K562 (cell line): ENCODE data around the gene TMEM167B. TPM values are rescaled to one million over a fixed set of nuclear protein-coding genes. Genes with fewer than 3 reads are reported as not detected.

ENCODE experiments used
- ATAC-seq: fragments of 200-7000 bp; cut with Tn5 transposase; 3 replicates; pipeline ENCODE4 v1.9.1; 2020; ENCODE audit warnings: moderate library complexity
- BruUV-seq: library from RNA; stranded (reverse); fragments of 400-500 nt; replicated peaks from 2 replicates; lab custom pipeline; 2021; lab: Mats Ljungman, UMichigan
- CTCF ChIA-PET: fragments of 300-600 bp; formaldehyde crosslinking; extraction: SDS; loops from one replicate; lab custom pipeline; 2021; ENCODE audit warnings: low intra/inter-chr PET ratio; lab: Yijun Ruan, JAX
- POLR2A ChIA-PET: fragments of 300-600, 350-650 bp; sonication (Branson Sonifier 250); formaldehyde crosslinking; extraction: SDS; loops from one replicate; lab custom pipeline; 2021; ENCODE audit warnings: antibody characterized with exemption, inconsistent platforms; lab: Yijun Ruan, JAX
- DNase-seq, 4 experiments: peaks; one replicate each; pipeline versions ENCODE4 v3.0.0 to v3.0.0-alpha.2; 2011 to 2018; ENCODE audit warnings: low spot score in 3 of 4, mixed read lengths in 3 of 4; ENCODE audit errors: extremely low read depth in 1 of 4
- FAIRE-seq: peaks from 2 replicates; lab custom pipeline; 2011; peaks lifted over from hg19 to GRCh38; lab: Jason Lieb, UNC
- H2AFZ ChIP-seq: 2 replicates; pipeline ENCODE4 v1.6.0; 2011; ENCODE audit warnings: low read depth, low read length, control low read depth, inconsistent platforms
- H3K27ac ChIP-seq: fragments of 200-600 bp; 3 replicates; pipeline ENCODE4 v1.8.0; 2011; ENCODE audit warnings: low read depth, mild to moderate bottlenecking, control low read depth, inconsistent platforms, low read length, moderate library complexity, mixed read lengths; ENCODE audit errors: extremely low read depth
- H3K27me3 ChIP-seq, 2 experiments: fragments of 300-600 bp in 1 of 2; 2 replicates in 1 of 2; 3 replicates in 1 of 2; pipeline versions ENCODE4 v1.6.0 to v1.8.0; 2011; ENCODE audit warnings: inconsistent platforms in 2 of 2, low read length in 2 of 2, mild to moderate bottlenecking in 1 of 2, mixed read lengths in 1 of 2, moderate library complexity in 1 of 2; ENCODE audit not compliant: control insufficient read depth in 2 of 2, insufficient read depth in 2 of 2
- H3K36me3 ChIP-seq: fragments of 300-600 bp; 3 replicates; pipeline ENCODE4 v1.8.0; 2011; ENCODE audit warnings: mild to moderate bottlenecking, low read length, inconsistent platforms; ENCODE audit not compliant: control insufficient read depth, insufficient read depth
- H3K4me1 ChIP-seq, 2 experiments: fragments of 200-600 bp in 1 of 2; replicated peaks in 1 of 2; 2 replicates in 1 of 2; 3 replicates in 1 of 2; pipeline versions ENCODE4 v1.5.1 to v1.8.0; 2011; ENCODE audit warnings: inconsistent platforms in 2 of 2, low read length in 2 of 2, mild to moderate bottlenecking in 1 of 2, mixed read lengths in 1 of 2, moderate library complexity in 1 of 2; ENCODE audit not compliant: control insufficient read depth in 2 of 2, insufficient read depth in 2 of 2
- H3K4me2 ChIP-seq: 2 replicates; pipeline ENCODE4 v1.6.1; 2011; ENCODE audit warnings: low read length, control low read depth, inconsistent platforms, mixed read lengths; ENCODE audit not compliant: insufficient read depth
- H3K4me3 ChIP-seq: fragments of 200-600 bp; sonication (generic), shearing (Covaris generic); 2 replicates; pipeline ENCODE4 v1.5.1; 2016; ENCODE audit warnings: control low read depth, inconsistent platforms
- H3K79me2 ChIP-seq: fragments of 200-600 bp; 3 replicates; pipeline ENCODE4 v1.8.0; 2011; ENCODE audit warnings: low read length, inconsistent platforms; ENCODE audit not compliant: control insufficient read depth, insufficient read depth
- H3K9ac ChIP-seq, 2 experiments: 2 replicates each; pipeline versions ENCODE4 v1.6.0 to v1.6.1; 2011; ENCODE audit warnings: low read depth in 2 of 2, low read length in 2 of 2, control low read depth in 1 of 2, inconsistent platforms in 1 of 2, mild to moderate bottlenecking in 1 of 2, mixed read lengths in 1 of 2; ENCODE audit not compliant: insufficient read depth in 1 of 2
- H3K9me1 ChIP-seq: one replicate; pipeline ENCODE4 v1.6.0; 2011; ENCODE audit warnings: inconsistent platforms, mild to moderate bottlenecking, low read length, moderate library complexity; ENCODE audit not compliant: control insufficient read depth, insufficient read depth
- H3K9me3 ChIP-seq: replicated peaks from 2 replicates; pipeline ENCODE4 v1.5.1; 2011; ENCODE audit warnings: low read depth, low read length, inconsistent platforms; ENCODE audit not compliant: control insufficient read depth, insufficient read depth
- H4K20me1 ChIP-seq: replicated peaks from 2 replicates; pipeline ENCODE4 v1.6.1; 2011; ENCODE audit warnings: low read length, inconsistent platforms, mixed read lengths; ENCODE audit not compliant: control insufficient read depth, insufficient read depth
- BRF1 ChIP-seq: IDR thresholded peaks from 3 replicates; pipeline ENCODE4 v1.6.1; 2011; ENCODE audit warnings: borderline replicate concordance, mild to moderate bottlenecking; ENCODE audit not compliant: insufficient read length; ENCODE audit errors: extremely low read depth
- CCAR2 ChIP-seq: fragments of 200-400 bp; formaldehyde crosslinking; IDR thresholded peaks from 2 replicates; pipeline ENCODE4 v1.6.1; 2017; ENCODE audit warnings: mild to moderate bottlenecking, low read depth, low read length
- GATAD2B ChIP-seq: fragments of 450-650 bp; IDR thresholded peaks from 2 replicates; pipeline ENCODE4 v1.6.1; 2017; ENCODE audit warnings: mild to moderate bottlenecking, borderline replicate concordance
- HDAC6 ChIP-seq: IDR thresholded peaks from 2 replicates; pipeline ENCODE4 v1.6.1; 2012; ENCODE audit warnings: low read depth, mild to moderate bottlenecking, control low read depth, inconsistent platforms, low read length, moderate library complexity
- NRF1 ChIP-seq, 2 experiments: fragments of 450-650 bp; IDR thresholded peaks in 1 of 2; conservative IDR thresholded peaks in 1 of 2; 2 replicates each; pipeline ENCODE4 v1.6.1; 2014; ENCODE audit warnings: mild to moderate bottlenecking in 2 of 2
- RHOXF2B ChIP-seq: fragments of 250-450 bp; sonication (Bioruptor Pico); conservative IDR thresholded peaks from 2 replicates; pipeline ENCODE4 v1.5.1; 2021
- SLC30A9 ChIP-seq: fragments of 250-450 bp; sonication (Bioruptor Pico); IDR thresholded peaks from 2 replicates; pipeline ENCODE4 v1.8.0; 2022; ENCODE audit warnings: mild to moderate bottlenecking, moderate library complexity
- SMC3 ChIP-seq: conservative IDR thresholded peaks from 2 replicates; pipeline ENCODE4 v1.6.1; 2011; ENCODE audit warnings: low read depth, low read length, improper control_type of control experiment; ENCODE audit not compliant: insufficient read depth
- ZKSCAN1 ChIP-seq: fragments of 150-350 bp; IDR thresholded peaks from 2 replicates; pipeline ENCODE4 v1.6.1; 2016; ENCODE audit warnings: low read depth, low read length
- WGBS: fragments of 100-300 bp; shearing (Covaris generic); methylation state at CpG from one replicate; pipeline ENCODE4 v1.1.6; 2016; ENCODE audit warnings: low coverage, mixed read lengths; ENCODE audit not compliant: insufficient coverage; ENCODE audit errors: missing lambda C conversion rate; 5-methylcytosine and 5-hydroxymethylcytosine counted together
- in situ Hi-C: fragments of 300-500 bp; cut with MboI; formaldehyde crosslinking; loops from 4 replicates; pipeline ENCODE4 v1.15.0; 2018; ENCODE audit warnings: inconsistent platforms, mixed read lengths
- intact Hi-C: fragments of 100-400 bp; cut with micrococcal nuclease; formaldehyde crosslinking; loops from 2 replicates; pipeline ENCODE4 v1.14.2; 2022
- polyA plus RNA-seq, 8 experiments: library from polyadenylated mRNA; depleted of rRNA in 4 of 8; stranded (reverse) in 5 of 8; unstranded in 3 of 8; fragments of >200 nt; fragmentation: Nextera tagmentation in 2 of 8; fragmentation: Illumina TruSeq in 1 of 8; extraction: Ambion mirVana in 2 of 8; extraction: Trizol in 1 of 8; gene quantifications; 2 replicates each; pipeline versions ENCODE4 v1.2.1 to v1.2.3, GENCODE V29; 2011 to 2014; ENCODE audit warnings: inconsistent platforms in 1 of 8, missing spikeins in 1 of 8
- total RNA-seq, 7 experiments: library from RNA; depleted of rRNA in 6 of 7; stranded (reverse); fragments of >200 nt in 6 of 7; fragmentation: Illumina TruSeq in 2 of 7; extraction: Trizol in 2 of 7; gene quantifications; 2 replicates each; pipeline versions ENCODE4 v1.2.1 to v1.2.3, GENCODE V29; 2011 to 2021; ENCODE audit warnings: low replicate concordance in 1 of 7
- TF ChIP-seq, protein P1 (sequence below): fragments of 450-650 bp; IDR thresholded peaks from 2 replicates; pipeline ENCODE4 v1.6.1; 2014; ENCODE audit warnings: low read depth, mild to moderate bottlenecking, moderate library complexity, borderline replicate concordance
- TF ChIP-seq, protein P2 (sequence below): fragments of 250-450 bp; sonication (Bioruptor Pico); IDR thresholded peaks from 2 replicates; pipeline ENCODE4 v1.6.1; 2021; ENCODE audit warnings: mild to moderate bottlenecking
- TF ChIP-seq, protein P3 (sequence below): fragments of 450-650 bp; IDR thresholded peaks from 2 replicates; pipeline ENCODE4 v1.6.1; 2016; ENCODE audit warnings: low read depth, mild to moderate bottlenecking, moderate library complexity
- TF ChIP-seq, protein P4 (sequence below), 3 experiments: fragments of 200-800 bp in 1 of 3; sonication (Bioruptor generic) in 1 of 3; sonication (generic) in 1 of 3; formaldehyde crosslinking in 1 of 3; IDR thresholded peaks; 2 replicates each; pipeline versions ENCODE4 v1.6.1 to v1.8.0; 2016 to 2022; ENCODE audit warnings: mild to moderate bottlenecking in 2 of 3, missing compliant biosample characterization in 2 of 3, missing genetic modification characterization in 2 of 3, missing genetic modification reagents in 1 of 3
- TF ChIP-seq, protein P5 (sequence below): fragments of 250-450 bp; sonication (Bioruptor Pico); IDR thresholded peaks from 2 replicates; pipeline ENCODE4 v1.5.0; 2021; ENCODE audit warnings: mild to moderate bottlenecking, moderate library complexity

Gene TMEM167B
- total and polyA plus RNA-seq, 9 of the 15 experiments (the other 6 are each of a cell fraction or from before 2014, with no cell fraction given), result 17.2 to 36.4 (median 32.2) TPM

DNA sequence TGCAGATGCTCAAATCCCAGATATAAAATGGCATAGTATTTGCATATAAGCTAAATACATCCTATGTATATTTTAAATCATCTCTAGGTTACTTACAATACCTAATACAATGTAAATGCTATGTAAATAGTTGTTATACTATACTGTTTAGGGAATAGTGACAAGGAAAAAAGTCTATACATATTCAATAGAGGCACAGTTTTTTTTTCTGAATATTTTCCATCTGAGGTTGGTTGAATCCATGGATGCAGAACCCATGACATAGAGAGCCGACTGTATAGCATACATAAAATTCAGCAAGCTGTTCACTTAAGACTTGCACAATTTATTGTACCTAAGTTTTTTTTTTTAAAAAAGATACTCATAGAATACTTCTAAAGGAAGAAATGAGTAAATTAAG is 21.3 kb upstream of the TMEM167B start:
- peaks cover 54% of the 10 kb centered on the region for H3K36me3 ChIP-seq

More for the DNA sequence above, 21.3 kb upstream of the TMEM167B start:
- H3K4me1 ChIP-seq, result no peaks in the 10 kb centered on the region
- H3K4me2 ChIP-seq, result no peak overlapping the region
- H3K27me3 ChIP-seq, result no peaks in the 10 kb centered on the region
- no peaks in the 10 kb centered on the region for H3K9me3 ChIP-seq
- intact Hi-C loops (no loop called here), in situ Hi-C loops (no loop called here)
- BruUV-seq, result no TSS peak
- FAIRE-seq (no peak), DNase-seq (no peak), ATAC-seq (no peak)
- no peaks in the 10 kb centered on the region for H4K20me1 ChIP-seq
- WGBS, result 67% methylated on average over 1 of the region's 1 CpG
- ChIA-PET CTCF (no interaction called here), POLR2A (interaction anchor here (0.6 to 1.8 kb wide), 3 partner anchors 9 to 42 kb away, joined by 3 to 11 read pairs (median 4); no protein-coding TSS in a partner anchor)
- H3K27ac ChIP-seq, result no peak overlapping the region
- no peaks in the 10 kb centered on the region for H3K9me1 ChIP-seq
- no peak overlapping the region for H3K9ac ChIP-seq
- no peak overlapping the region for H3K4me3 ChIP-seq
- TF ChIP-seq, protein P1, sequence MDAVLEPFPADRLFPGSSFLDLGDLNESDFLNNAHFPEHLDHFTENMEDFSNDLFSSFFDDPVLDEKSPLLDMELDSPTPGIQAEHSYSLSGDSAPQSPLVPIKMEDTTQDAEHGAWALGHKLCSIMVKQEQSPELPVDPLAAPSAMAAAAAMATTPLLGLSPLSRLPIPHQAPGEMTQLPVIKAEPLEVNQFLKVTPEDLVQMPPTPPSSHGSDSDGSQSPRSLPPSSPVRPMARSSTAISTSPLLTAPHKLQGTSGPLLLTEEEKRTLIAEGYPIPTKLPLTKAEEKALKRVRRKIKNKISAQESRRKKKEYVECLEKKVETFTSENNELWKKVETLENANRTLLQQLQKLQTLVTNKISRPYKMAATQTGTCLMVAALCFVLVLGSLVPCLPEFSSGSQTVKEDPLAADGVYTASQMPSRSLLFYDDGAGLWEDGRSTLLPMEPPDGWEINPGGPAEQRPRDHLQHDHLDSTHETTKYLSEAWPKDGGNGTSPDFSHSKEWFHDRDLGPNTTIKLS, result no peak
- TF ChIP-seq ZKSCAN1, result no peak
- TF ChIP-seq, protein P2, sequence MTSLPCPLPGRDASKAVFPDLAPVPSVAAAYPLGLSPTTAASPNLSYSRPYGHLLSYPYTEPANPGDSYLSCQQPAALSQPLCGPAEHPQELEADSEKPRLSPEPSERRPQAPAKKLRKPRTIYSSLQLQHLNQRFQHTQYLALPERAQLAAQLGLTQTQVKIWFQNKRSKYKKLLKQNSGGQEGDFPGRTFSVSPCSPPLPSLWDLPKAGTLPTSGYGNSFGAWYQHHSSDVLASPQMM, result no peak
- TF ChIP-seq NRF1 (conservative IDR thresholded peaks at IDR 0.05 in 1 of 2, IDR thresholded peaks at IDR 0.05 in 1 of 2), result no peak
- no peak for TF ChIP-seq SLC30A9 (CRISPR knock-in tag)
- no peak for TF ChIP-seq CCAR2
- no peak for TF ChIP-seq HDAC6
- TF ChIP-seq, protein P3, sequence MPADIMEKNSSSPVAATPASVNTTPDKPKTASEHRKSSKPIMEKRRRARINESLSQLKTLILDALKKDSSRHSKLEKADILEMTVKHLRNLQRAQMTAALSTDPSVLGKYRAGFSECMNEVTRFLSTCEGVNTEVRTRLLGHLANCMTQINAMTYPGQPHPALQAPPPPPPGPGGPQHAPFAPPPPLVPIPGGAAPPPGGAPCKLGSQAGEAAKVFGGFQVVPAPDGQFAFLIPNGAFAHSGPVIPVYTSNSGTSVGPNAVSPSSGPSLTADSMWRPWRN, result no peak
- TF ChIP-seq SMC3, result no peak
- TF ChIP-seq RHOXF2B, result no peak
- TF ChIP-seq, protein P4, sequence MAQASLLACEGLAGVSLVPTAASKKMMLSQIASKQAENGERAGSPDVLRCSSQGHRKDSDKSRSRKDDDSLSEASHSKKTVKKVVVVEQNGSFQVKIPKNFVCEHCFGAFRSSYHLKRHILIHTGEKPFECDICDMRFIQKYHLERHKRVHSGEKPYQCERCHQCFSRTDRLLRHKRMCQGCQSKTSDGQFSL (CRISPR knock-in tag; IDR thresholded peaks at IDR 0.05), result no peak
- TF ChIP-seq, protein P4 (tag; IDR thresholded peaks at IDR 0.05), result no peak
- no peak for TF ChIP-seq GATAD2B
- no peak for TF ChIP-seq BRF1
- TF ChIP-seq, protein P5, sequence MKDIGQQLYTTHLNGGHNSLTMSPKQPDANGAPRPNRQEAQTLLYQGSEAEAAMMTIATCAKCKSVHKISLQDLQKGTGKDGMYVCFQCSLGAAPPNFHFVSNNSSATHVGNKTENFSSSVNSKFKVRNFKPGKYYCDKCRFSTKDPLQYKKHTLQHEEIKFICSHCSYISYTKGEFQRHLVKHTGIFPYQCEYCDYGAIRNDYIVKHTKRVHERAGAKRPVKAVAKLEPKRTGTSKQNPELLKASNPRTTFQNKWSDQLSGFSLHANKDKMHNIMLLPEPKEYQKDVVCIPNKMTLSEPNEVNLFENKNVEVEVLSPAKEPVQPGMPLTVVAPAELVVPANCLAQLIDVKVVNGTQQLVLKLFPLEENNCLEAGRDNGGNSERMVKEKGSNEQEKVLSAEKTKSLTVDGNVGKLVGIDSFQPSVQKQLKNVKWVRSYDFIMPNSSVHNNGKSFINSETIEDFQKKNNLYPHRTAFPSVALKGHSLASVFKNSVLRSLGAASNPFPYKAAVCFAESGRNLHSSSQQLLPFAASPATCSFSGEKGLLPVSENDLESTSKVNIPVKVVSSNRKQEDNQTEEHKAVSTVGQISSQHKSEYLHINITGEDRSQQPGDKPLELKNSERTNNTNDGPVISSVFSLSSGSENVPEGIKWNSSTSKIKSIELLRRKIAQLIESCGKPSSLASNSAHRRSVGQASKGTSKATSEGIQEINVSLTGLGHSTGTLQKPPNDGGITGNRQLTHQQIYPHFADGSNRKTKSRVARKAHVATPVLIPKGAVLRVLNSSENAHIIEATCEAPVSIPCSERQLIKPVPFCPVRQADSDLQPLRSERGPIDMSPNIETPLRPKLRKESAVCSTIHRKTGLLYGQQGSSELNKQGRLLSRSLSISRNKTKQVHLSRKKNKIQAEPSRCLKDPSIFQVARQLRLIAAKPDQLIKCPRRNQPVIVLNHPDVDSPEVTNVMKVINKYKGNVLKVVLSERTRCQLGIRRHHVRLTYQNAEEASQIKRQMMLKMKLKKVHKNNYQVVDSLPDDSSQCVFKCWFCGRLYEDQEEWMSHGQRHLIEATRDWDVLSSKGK (CRISPR knock-in tag), result no peak
- H2AFZ ChIP-seq, result no peak overlapping the region
- peaks cover 5% of the 10 kb centered on the region; the same call in 1 of the 3 replicates for H3K79me2 ChIP-seq
